ENCODE results near the gene RPP40. TPM values are rescaled to one million over a fixed set of nuclear protein-coding genes. Genes with fewer than 3 reads are reported as not detected.
A peak's percentile ranks its signal among the peaks of the same experiment; 100 is the strongest.

Gene RPP40
- total RNA-seq, 6 experiments from 2014 or later, result 2.8 to 15.5 (median 5.5) TPM

- H3K36me3 ChIP-seq, result peaks cover 0 to 3% (median 0%) of the 10 kb centered on the region in 4 donors
- TF ChIP-seq POLR2A (IDR thresholded peaks at IDR 0.05) (no peak), CTCF (IDR thresholded peaks at IDR 0.05) (no peak)
Observed at GRCh38 chr6:4947716-4948115, 56.1 kb downstream of the RPP40 start.

GRCh38 chr6:4946521-4946920, 57.3 kb downstream of the RPP40 start:
- Histone ChIP-seq H3K9me3 (no peaks in the 10 kb centered on the region), H3K4me1 (peaks cover 0 to 12% (median 3%) of the 10 kb centered on the region in 4 donors), H3K27me3 (no peaks in the 10 kb centered on the region), H3K27ac (no peak overlapping the region), H3K4me3 (no peak overlapping the region), H3K36me3 (peaks cover 0 to 3% (median 0%) of the 10 kb centered on the region in 4 donors)
- TF ChIP-seq CTCF (IDR thresholded peaks at IDR 0.05), result no peak
- no peak for TF ChIP-seq POLR2A (IDR thresholded peaks at IDR 0.05)
- intact Hi-C loops (cut with DNase I), result no loop called here
- WGBS (ENCODE audit: insufficient coverage, low coverage, low lambda C conversion rate, missing lambda C conversion rate), result 100% methylated on average over 1 of the region's 11 CpGs
- ATAC-seq (no peak), DNase-seq (peak in 2 of 3 donors; percentile 26 to 31)

More at GRCh38 chr6:4947716-4948115, 56.1 kb downstream of the RPP40 start:
- Histone ChIP-seq H3K9me3 (no peaks in the 10 kb centered on the region), H3K27me3 (no peaks in the 10 kb centered on the region), H3K4me1 (peaks cover 0 to under 1% (median 0%) of the 10 kb centered on the region in 4 donors), H3K27ac (no peak overlapping the region), H3K4me3 (no peak overlapping the region)
- intact Hi-C loops (cut with DNase I), result no loop called here
- no peak for ATAC-seq
- 69% methylated on average over 4 of the region's 13 CpGs for WGBS (ENCODE audit: insufficient coverage, low coverage, low lambda C conversion rate, missing lambda C conversion rate)
- DNase-seq, result no peak

Other genes starting within 250 kb of the RPP40 start
- 10 to 100 TPM in 5 of 6 experiments, 1 to 10 TPM in 1; 5.0 to 16.1 (median 13.1) TPM for gene CDYL, start 227.6 kb downstream of the RPP40 start, total RNA-seq
- gene PPP1R3G, start 81.3 kb upstream of the RPP40 start, total RNA-seq, result under 1 TPM; 0.35 to 0.98 (median 0.52) TPM